ENCODE data around the gene SMAD4. TPM values are rescaled to one million over a fixed set of nuclear protein-coding genes. Genes with fewer than 3 reads are reported as not detected.
A peak's percentile ranks its signal among the peaks of the same experiment; 100 is the strongest.

SMAD4 gene
- total and polyA plus RNA-seq, 2 experiments from 2014 or later = 64.4 to 116 TPM

- no peaks in the 10 kb centered on the region for H4K20me1 ChIP-seq (ENCODE audit: insufficient read depth, poor library complexity, severe bottlenecking)
- peak overlapping the region; percentile 58 for H3K27ac ChIP-seq
- no peak overlapping the region for H3K4me2 ChIP-seq
- WGBS (ENCODE audit: low lambda C conversion rate, missing lambda C conversion rate) = 98% methylated on average over 3 of the region's 3 CpGs
- H3K4me1 ChIP-seq (ENCODE audit: insufficient read depth) = peaks cover 4% of the 10 kb centered on the region
- H3K9me2 ChIP-seq (replicated peaks; ENCODE audit: insufficient read depth) = no peaks in the 10 kb centered on the region
- H3K27me3 ChIP-seq = no peaks in the 10 kb centered on the region
- H2AFZ ChIP-seq = no peak overlapping the region
- H3K4me3 ChIP-seq = no peak overlapping the region
- peaks cover 6% of the 10 kb centered on the region for H3K79me2 ChIP-seq
- TF ChIP-seq, protein P1, sequence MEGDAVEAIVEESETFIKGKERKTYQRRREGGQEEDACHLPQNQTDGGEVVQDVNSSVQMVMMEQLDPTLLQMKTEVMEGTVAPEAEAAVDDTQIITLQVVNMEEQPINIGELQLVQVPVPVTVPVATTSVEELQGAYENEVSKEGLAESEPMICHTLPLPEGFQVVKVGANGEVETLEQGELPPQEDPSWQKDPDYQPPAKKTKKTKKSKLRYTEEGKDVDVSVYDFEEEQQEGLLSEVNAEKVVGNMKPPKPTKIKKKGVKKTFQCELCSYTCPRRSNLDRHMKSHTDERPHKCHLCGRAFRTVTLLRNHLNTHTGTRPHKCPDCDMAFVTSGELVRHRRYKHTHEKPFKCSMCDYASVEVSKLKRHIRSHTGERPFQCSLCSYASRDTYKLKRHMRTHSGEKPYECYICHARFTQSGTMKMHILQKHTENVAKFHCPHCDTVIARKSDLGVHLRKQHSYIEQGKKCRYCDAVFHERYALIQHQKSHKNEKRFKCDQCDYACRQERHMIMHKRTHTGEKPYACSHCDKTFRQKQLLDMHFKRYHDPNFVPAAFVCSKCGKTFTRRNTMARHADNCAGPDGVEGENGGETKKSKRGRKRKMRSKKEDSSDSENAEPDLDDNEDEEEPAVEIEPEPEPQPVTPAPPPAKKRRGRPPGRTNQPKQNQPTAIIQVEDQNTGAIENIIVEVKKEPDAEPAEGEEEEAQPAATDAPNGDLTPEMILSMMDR (IDR thresholded peaks at IDR 0.05; ENCODE audit: poor library complexity) = no peak
- TF ChIP-seq EZH2 (IDR thresholded peaks at IDR 0.05; ENCODE audit: borderline replicate concordance) = no peak
- TF ChIP-seq EZH2phosphoT487 (IDR thresholded peaks at IDR 0.05; ENCODE audit: low read depth, severe bottlenecking, unreplicated experiment) = no peak
- no peaks in the 10 kb centered on the region for H3K9me3 ChIP-seq (ENCODE audit: low read depth)
- no peaks in the 10 kb centered on the region for H3K36me3 ChIP-seq (replicated peaks; ENCODE audit: insufficient read depth, low read depth)
- DNase-seq (ENCODE audit: low spot score) = no peak
Observed at GRCh38 chr18:50982802-50983179, 47.2 kb upstream of the SMAD4 start.

- peaks cover 4% of the 10 kb centered on the region for H3K4me1 ChIP-seq (ENCODE audit: insufficient read depth)
- 87% methylated on average over 2 of the region's 2 CpGs for WGBS (ENCODE audit: low lambda C conversion rate, missing lambda C conversion rate)
- no peak overlapping the region for H3K4me2 ChIP-seq
- H3K36me3 ChIP-seq (replicated peaks; ENCODE audit: insufficient read depth, low read depth) = no peaks in the 10 kb centered on the region
- DNase-seq (ENCODE audit: low spot score) = no peak
- no peaks in the 10 kb centered on the region for H3K27me3 ChIP-seq
- peak overlapping the region; percentile 56 for H3K27ac ChIP-seq
- H3K79me2 ChIP-seq = peaks cover 6% of the 10 kb centered on the region
- no peak overlapping the region for H3K4me3 ChIP-seq
- no peaks in the 10 kb centered on the region for H3K9me3 ChIP-seq (ENCODE audit: low read depth)
- H3K9me2 ChIP-seq (replicated peaks; ENCODE audit: insufficient read depth) = no peaks in the 10 kb centered on the region
- TF ChIP-seq, protein P1 (IDR thresholded peaks at IDR 0.05; ENCODE audit: poor library complexity) = no peak
- TF ChIP-seq EZH2 (IDR thresholded peaks at IDR 0.05; ENCODE audit: borderline replicate concordance) (no peak), EZH2phosphoT487 (IDR thresholded peaks at IDR 0.05; ENCODE audit: low read depth, severe bottlenecking, unreplicated experiment) (no peak)
- no peak overlapping the region for H2AFZ ChIP-seq
- no peaks in the 10 kb centered on the region for H4K20me1 ChIP-seq (ENCODE audit: insufficient read depth, poor library complexity, severe bottlenecking)
Observed at GRCh38 chr18:50986360-50987087, 43.5 kb upstream of the SMAD4 start.

DNA sequence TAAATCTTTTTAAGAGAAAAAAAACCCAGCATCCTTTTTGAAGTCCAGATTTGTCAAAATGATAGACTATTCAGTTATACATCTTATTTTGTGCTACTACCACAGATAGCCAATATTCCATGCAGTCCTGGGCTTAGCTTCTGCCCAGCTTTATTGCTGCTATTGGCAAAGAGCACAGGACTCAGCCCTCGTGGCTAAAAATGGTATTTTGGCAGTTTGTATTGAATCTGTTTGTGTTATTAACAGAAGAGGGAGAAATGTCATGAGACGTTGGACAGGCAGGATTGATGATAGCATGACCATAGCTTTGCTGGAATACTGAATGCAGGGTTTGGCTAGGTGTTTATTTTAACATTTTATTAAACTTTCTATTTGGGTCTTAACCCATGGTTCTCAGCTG, 42.8 kb upstream of the SMAD4 start:
- no peak for DNase-seq (ENCODE audit: low spot score)
- TF ChIP-seq EZH2phosphoT487 (IDR thresholded peaks at IDR 0.05; ENCODE audit: low read depth, severe bottlenecking, unreplicated experiment) = no peak
- no peak for TF ChIP-seq EZH2 (IDR thresholded peaks at IDR 0.05; ENCODE audit: borderline replicate concordance)
- WGBS (ENCODE audit: low lambda C conversion rate, missing lambda C conversion rate) = 71% methylated on average over 2 of the region's 2 CpGs
- Histone ChIP-seq H3K9me3 (ENCODE audit: low read depth) (no peaks in the 10 kb centered on the region), H2AFZ (no peak overlapping the region), H3K4me2 (no peak overlapping the region), H3K4me3 (no peak overlapping the region), H3K4me1 (ENCODE audit: insufficient read depth) (peaks cover 4% of the 10 kb centered on the region), H4K20me1 (ENCODE audit: insufficient read depth, poor library complexity, severe bottlenecking) (no peaks in the 10 kb centered on the region), H3K9me2 (replicated peaks; ENCODE audit: insufficient read depth) (no peaks in the 10 kb centered on the region), H3K79me2 (peaks cover 6% of the 10 kb centered on the region), H3K36me3 (replicated peaks; ENCODE audit: insufficient read depth, low read depth) (no peaks in the 10 kb centered on the region), H3K27me3 (no peaks in the 10 kb centered on the region), H3K27ac (no peak overlapping the region)

DNA sequence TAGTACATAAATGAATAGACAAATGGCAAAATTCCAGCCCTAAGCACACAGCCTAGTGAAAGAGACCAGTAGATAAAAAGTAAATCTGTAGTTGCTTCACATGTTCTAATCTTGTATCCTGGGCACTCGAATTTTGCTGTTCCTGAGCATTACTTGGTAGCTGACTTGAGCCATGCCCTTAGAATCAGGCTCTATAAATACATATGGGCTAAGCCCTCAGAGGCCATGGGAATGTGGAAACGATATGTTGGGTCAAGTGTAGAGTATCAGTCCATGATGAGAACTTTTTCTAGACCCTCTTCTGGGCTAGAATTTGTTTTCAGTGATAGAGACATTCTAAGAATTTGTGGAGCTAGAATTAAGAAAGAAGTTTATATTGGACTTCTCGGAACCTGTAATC, 40.3 kb upstream of the SMAD4 start:
- no peaks in the 10 kb centered on the region for H4K20me1 ChIP-seq (ENCODE audit: insufficient read depth, poor library complexity, severe bottlenecking)
- TF ChIP-seq EZH2phosphoT487 (IDR thresholded peaks at IDR 0.05; ENCODE audit: low read depth, severe bottlenecking, unreplicated experiment) (no peak), EZH2 (IDR thresholded peaks at IDR 0.05; ENCODE audit: borderline replicate concordance) (no peak)
- TF ChIP-seq, protein P1 (IDR thresholded peaks at IDR 0.05; ENCODE audit: poor library complexity) = no peak
- H3K4me3 ChIP-seq = no peak overlapping the region
- H3K9me3 ChIP-seq (ENCODE audit: low read depth) = no peaks in the 10 kb centered on the region
- WGBS (ENCODE audit: low lambda C conversion rate, missing lambda C conversion rate) = 93% methylated on average over 3 of the region's 3 CpGs
- no peaks in the 10 kb centered on the region for H3K9me2 ChIP-seq (replicated peaks; ENCODE audit: insufficient read depth)
- no peak overlapping the region for H2AFZ ChIP-seq
- no peak overlapping the region for H3K4me2 ChIP-seq
- DNase-seq (ENCODE audit: low spot score) = no peak
- no peaks in the 10 kb centered on the region for H3K79me2 ChIP-seq
- H3K4me1 ChIP-seq (ENCODE audit: insufficient read depth) = peaks cover 4% of the 10 kb centered on the region
- no peak overlapping the region for H3K27ac ChIP-seq
- no peaks in the 10 kb centered on the region for H3K36me3 ChIP-seq (replicated peaks; ENCODE audit: insufficient read depth, low read depth)
- H3K27me3 ChIP-seq = no peaks in the 10 kb centered on the region

Measured in hepatocyte (in vitro differentiated cells).